H1 (cell line): Measurements from ENCODE around the gene SCN4A. TPM values are rescaled to one million over a fixed set of nuclear protein-coding genes. Genes with fewer than 3 reads are reported as not detected.

Experiments used
- EP300 ChIP-seq, 2 experiments: IDR thresholded peaks; 1 replicate in 1 of 2; 2 replicates in 1 of 2; pipeline ENCODE4 v1.6.1; 2011 to 2012; ENCODE audit warnings: low read depth in 2 of 2, low read length in 2 of 2, mild to moderate bottlenecking in 2 of 2, borderline replicate concordance in 1 of 2, inconsistent platforms in 1 of 2, moderate library complexity in 1 of 2
- SP4 ChIP-seq: IDR thresholded peaks from 2 replicates; pipeline ENCODE4 v1.6.1; 2012; ENCODE audit warnings: low read length, inconsistent platforms
- polyA plus RNA-seq, 7 experiments: library from polyadenylated mRNA; depleted of rRNA in 3 of 7; stranded (reverse) in 5 of 7; unstranded in 2 of 7; fragments of >200 nt in 5 of 7; fragments of 200-250 nt in 2 of 7; gene quantifications; 1 replicate in 5 of 7; 2 replicates in 1 of 7; 4 replicates in 1 of 7; pipeline versions ENCODE4 v1.2.1 to v1.2.3, GENCODE V29; 2011 to 2013; ENCODE audit warnings: missing spikeins in 2 of 7, mixed read lengths in 2 of 7
- total RNA-seq: library from RNA; stranded (reverse); fragmentation: NEBNext Ultra II Directional; extraction: Animal tissue kit (Norgen Biotek cat#: 25700); gene quantifications from 2 replicates; pipeline ENCODE4 v1.2.1, GENCODE V29; 2021

The SCN4A gene
- total and polyA plus RNA-seq, 2 of the 8 experiments (the other 6 are each of a cell fraction or from before 2014, with no cell fraction given) = 5.0 to 8.5 TPM

- no peak for TF ChIP-seq EP300 (IDR thresholded peaks at IDR 0.05; ENCODE audit: borderline replicate concordance in 1 of 2, low read depth in 2 of 2, low read length in 2 of 2)
- TF ChIP-seq SP4 = no peak
These were observed 12.1 kb upstream of the SCN4A start (continued) for GRCh38 chr17:63984651-63985386.
